HCT116 (cell line): ENCODE measurements around the gene DMD. TPM values are rescaled to one million over a fixed set of nuclear protein-coding genes. Genes with fewer than 3 reads are reported as not detected.

ENCODE experiments used
- ATAC-seq: fragments of 200-7000 bp; cut with Tn5 transposase; 2 replicates; pipeline ENCODE4 v1.9.1; 2020; ENCODE audit warnings: mild to moderate bottlenecking, moderate library complexity
- BruUV-seq: library from RNA; stranded (reverse); fragments of 400-500 nt; replicated peaks from 2 replicates; lab custom pipeline; 2021; lab: Mats Ljungman, UMichigan
- CTCF ChIA-PET: fragments of 300-600 bp; sonication (Branson Sonifier 250); formaldehyde crosslinking; loops from one replicate; lab custom pipeline; 2021; ENCODE audit warnings: antibody characterized with exemption; lab: Charles Lee
- POLR2A ChIA-PET: fragments of 300-600, 350-600 bp; sonication (Branson Sonifier 250); formaldehyde crosslinking; loops from one replicate; lab custom pipeline; 2021; ENCODE audit warnings: antibody characterized with exemption; lab: Charles Lee
- RAD21 ChIA-PET, 2 experiments: fragments of 300-600 bp; sonication (Branson Sonifier 250); formaldehyde crosslinking; loops; one replicate each; lab custom pipeline; 2023; ENCODE audit warnings: low total read pairs in 2 of 2; ENCODE audit not compliant: uncharacterized antibody in 2 of 2, unreplicated experiment in 2 of 2, low non-redundant PET in 1 of 2; lab: Charles Lee
- DNase-seq: peaks from one replicate; pipeline ENCODE4 v3.0.0-alpha.2; 2010; ENCODE audit warnings: low read depth, low spot score
- H2AFZ ChIP-seq: fragments of 200-600 bp; shearing (Covaris generic), sonication (generic); 2 replicates; pipeline ENCODE4 v1.6.1; 2017; ENCODE audit warnings: low read depth, mixed run types, mixed read lengths, antibody characterized with exemption, low read length; ENCODE audit not compliant: poor library complexity, severe bottlenecking
- H3K27ac ChIP-seq: 2 replicates; pipeline ENCODE4 v1.5.1; 2012; ENCODE audit warnings: low read depth, low read length
- H3K27me3 ChIP-seq: fragments of 200-600 bp; sonication (generic); 2 replicates; pipeline ENCODE4 v1.6.1; 2016; ENCODE audit warnings: mixed run types, low read length, mixed read lengths; ENCODE audit not compliant: insufficient read depth
- H3K36me3 ChIP-seq, 2 experiments: fragments of 200-500 bp in 1 of 2; fragments of 200-600 bp in 1 of 2; sonication (Bioruptor generic) in 1 of 2; sonication (generic) in 1 of 2; 2 replicates each; pipeline versions ENCODE4 v1.5.1 to v1.6.1; 2014 to 2016; ENCODE audit warnings: low read length in 2 of 2, inconsistent platforms in 1 of 2, mixed read lengths in 1 of 2, mixed run types in 1 of 2; ENCODE audit not compliant: insufficient read depth in 2 of 2, control insufficient read depth in 1 of 2
- H3K4me1 ChIP-seq, 2 experiments: fragments of 200-600 bp in 1 of 2; sonication (generic) in 1 of 2; 2 replicates each; pipeline versions ENCODE4 v1.5.1 to v1.6.1; 2012 to 2017; ENCODE audit warnings: low read length in 2 of 2, inconsistent platforms in 1 of 2, mild to moderate bottlenecking in 1 of 2, mixed read lengths in 1 of 2, mixed run types in 1 of 2, moderate library complexity in 1 of 2; ENCODE audit not compliant: insufficient read depth in 2 of 2, control insufficient read depth in 1 of 2
- H3K4me2 ChIP-seq: fragments of 200-600 bp; sonication (generic); 2 replicates; pipeline ENCODE4 v1.6.1; 2017; ENCODE audit warnings: mixed run types, low read length, mixed read lengths
- H3K4me3 ChIP-seq, 2 experiments: fragments of 200-600 bp in 1 of 2; sonication (generic) in 1 of 2; replicated peaks in 1 of 2; 2 replicates each; pipeline ENCODE4 v1.5.1; 2011 to 2016; ENCODE audit warnings: low read length in 2 of 2, control low read depth in 1 of 2, low read depth in 1 of 2, mild to moderate bottlenecking in 1 of 2, mixed read lengths in 1 of 2, mixed run types in 1 of 2
- H3K79me2 ChIP-seq: fragments of 200-600 bp; sonication (generic); 2 replicates; pipeline ENCODE4 v1.6.1; 2017; ENCODE audit warnings: mild to moderate bottlenecking, mixed run types, low read length, moderate library complexity, mixed read lengths; ENCODE audit not compliant: insufficient read depth
- H3K9ac ChIP-seq: fragments of 200-600 bp; sonication (generic); 2 replicates; pipeline ENCODE4 v1.6.1; 2016; ENCODE audit warnings: low read length, mixed read lengths
- H3K9me2 ChIP-seq: fragments of 200-600 bp; sonication (generic), shearing (Covaris generic); 2 replicates; pipeline ENCODE4 v1.6.1; 2017; ENCODE audit warnings: mixed run types, mild to moderate bottlenecking, moderate library complexity; ENCODE audit not compliant: insufficient read depth
- H3K9me3 ChIP-seq, 2 experiments: fragments of 200-500 bp in 1 of 2; fragments of 200-600 bp in 1 of 2; sonication (Bioruptor generic) in 1 of 2; sonication (generic) in 1 of 2; 2 replicates each; pipeline ENCODE4 v1.6.1; 2014 to 2017; ENCODE audit warnings: low read length in 2 of 2, mixed read lengths in 2 of 2, inconsistent platforms in 1 of 2, low read depth in 1 of 2, mild to moderate bottlenecking in 1 of 2, mixed run types in 1 of 2, moderate library complexity in 1 of 2; ENCODE audit not compliant: control insufficient read depth in 1 of 2, insufficient read depth in 1 of 2
- H4K20me1 ChIP-seq: fragments of 200-600 bp; sonication (generic), shearing (Covaris generic); 2 replicates; pipeline ENCODE4 v1.6.1; 2017; ENCODE audit warnings: mixed run types, mild to moderate bottlenecking, moderate library complexity; ENCODE audit not compliant: insufficient read depth
- CBX3 ChIP-seq: IDR thresholded peaks from 2 replicates; pipeline ENCODE4 v1.6.1; 2012; ENCODE audit warnings: low read depth
- EGR1 ChIP-seq: IDR thresholded peaks from 2 replicates; pipeline ENCODE4 v1.6.1; 2012; ENCODE audit warnings: low read depth
- ELF1 ChIP-seq: IDR thresholded peaks from 2 replicates; pipeline ENCODE4 v1.6.1; 2012; ENCODE audit warnings: low read depth, borderline replicate concordance
- EZH2 ChIP-seq: fragments of 200-600 bp; sonication (generic); IDR thresholded peaks from 2 replicates; pipeline ENCODE4 v1.6.1; 2017; ENCODE audit warnings: antibody characterized with exemption, mixed run types
- EZH2phosphoT487 ChIP-seq: fragments of 200-600 bp; IDR thresholded peaks from 2 replicates; pipeline ENCODE4 v1.6.1; 2018; ENCODE audit warnings: antibody characterized with exemption, borderline replicate concordance
- FOSL1 ChIP-seq: IDR thresholded peaks from 2 replicates; pipeline ENCODE4 v1.6.1; 2012; ENCODE audit warnings: low read depth
- JUND ChIP-seq: IDR thresholded peaks from 2 replicates; pipeline ENCODE4 v1.6.1; 2012
- POLR2A ChIP-seq: IDR thresholded peaks from 2 replicates; pipeline ENCODE4 v1.7.0; 2011; ENCODE audit warnings: borderline replicate concordance; ENCODE audit not compliant: insufficient read depth, insufficient read length; ENCODE audit errors: extremely low read depth
- RAD21 ChIP-seq: IDR thresholded peaks from 2 replicates; pipeline ENCODE4 v1.6.1; 2012; ENCODE audit warnings: low read depth, mild to moderate bottlenecking
- SIN3A ChIP-seq: IDR thresholded peaks from 2 replicates; pipeline ENCODE4 v1.6.1; 2012; ENCODE audit warnings: low read depth
- SP1 ChIP-seq: IDR thresholded peaks from 2 replicates; pipeline ENCODE4 v1.6.1; 2012; ENCODE audit warnings: low read depth
- TCF7L2 ChIP-seq: IDR thresholded peaks from 2 replicates; pipeline ENCODE4 v1.7.0; 2011; ENCODE audit warnings: borderline replicate concordance, inconsistent platforms; ENCODE audit not compliant: insufficient read depth, insufficient read length; ENCODE audit errors: extremely low read depth
- ZFX ChIP-seq: fragments of 450-650 bp; IDR thresholded peaks from 2 replicates; pipeline ENCODE4 v1.6.1; 2017
- intact Hi-C: fragments of 100-400 bp; cut with micrococcal nuclease; formaldehyde crosslinking; loops from 2 replicates; pipeline ENCODE4 v1.10.0; 2022
- total RNA-seq: library from RNA; stranded (reverse); gene quantifications from one replicate; pipeline ENCODE4 v1.2.1, GENCODE V29; 2021; ENCODE audit not compliant: unreplicated experiment
- TF ChIP-seq, protein P1 (sequence below): IDR thresholded peaks from 2 replicates; pipeline ENCODE4 v1.6.1; 2011; ENCODE audit warnings: mild to moderate bottlenecking, low read length, moderate library complexity; ENCODE audit not compliant: insufficient replicate concordance; ENCODE audit errors: extremely low read depth
- TF ChIP-seq, protein P2 (sequence below): IDR thresholded peaks from 2 replicates; pipeline ENCODE4 v1.6.1; 2012; ENCODE audit warnings: low read depth

DMD gene
- total RNA-seq, 1 experiment from 2014 or later, result 0.05 TPM

DNA sequence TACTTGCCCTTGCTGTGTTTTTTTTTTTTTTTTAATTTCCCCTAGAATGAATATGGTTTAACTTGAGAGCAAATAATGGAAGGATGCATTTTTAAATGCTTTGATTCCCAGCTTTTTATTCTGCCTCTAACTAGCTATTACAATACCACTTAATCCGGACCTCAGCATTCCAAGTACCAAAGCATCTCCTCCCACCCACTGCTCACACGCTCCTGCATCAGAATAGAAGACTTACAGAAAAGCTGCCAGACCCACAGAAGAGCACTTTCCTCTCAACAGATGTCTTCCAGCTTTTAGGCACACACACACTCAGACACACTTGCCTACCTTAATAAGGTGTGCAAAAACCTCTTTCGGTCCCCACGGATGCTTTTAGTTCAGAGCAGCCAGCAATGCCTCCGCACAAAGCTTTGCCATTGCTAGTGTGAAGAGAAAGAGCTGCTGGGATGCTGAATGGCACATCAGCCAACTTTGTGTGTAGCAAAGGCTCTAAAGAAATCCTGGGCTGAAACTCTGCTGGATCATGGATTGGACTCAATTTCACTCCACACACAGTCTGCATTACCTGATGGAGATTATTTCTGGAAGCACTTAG lies 1056.2 kb downstream of the DMD start:
- no peak overlapping the region for H3K4me2 ChIP-seq
- H3K4me1 ChIP-seq, result no peaks in the 10 kb centered on the region
- H3K27me3 ChIP-seq, result no peaks in the 10 kb centered on the region
- ChIA-PET POLR2A (no interaction called here), RAD21 (no interaction called here), CTCF (no interaction called here)
- BruUV-seq, result no TSS peak
- ATAC-seq (no peak), DNase-seq (no peak)
- intact Hi-C loops, result no loop called here
- H2AFZ ChIP-seq, result no peak overlapping the region
- H3K4me3 ChIP-seq, result no peak overlapping the region
- no peaks in the 10 kb centered on the region for H3K9me3 ChIP-seq
- H3K9me2 ChIP-seq, result no peaks in the 10 kb centered on the region
- no peaks in the 10 kb centered on the region for H3K79me2 ChIP-seq
- H3K36me3 ChIP-seq, result no peaks in the 10 kb centered on the region
- TF ChIP-seq ELF1 (no peak), TCF7L2 (no peak), EGR1 (no peak), POLR2A (no peak), ZFX (no peak), RAD21 (no peak), FOSL1 (no peak), SIN3A (no peak), EZH2phosphoT487 (no peak), EZH2 (no peak), SP1 (no peak), CBX3 (no peak), JUND (no peak)
- TF ChIP-seq, protein P1, sequence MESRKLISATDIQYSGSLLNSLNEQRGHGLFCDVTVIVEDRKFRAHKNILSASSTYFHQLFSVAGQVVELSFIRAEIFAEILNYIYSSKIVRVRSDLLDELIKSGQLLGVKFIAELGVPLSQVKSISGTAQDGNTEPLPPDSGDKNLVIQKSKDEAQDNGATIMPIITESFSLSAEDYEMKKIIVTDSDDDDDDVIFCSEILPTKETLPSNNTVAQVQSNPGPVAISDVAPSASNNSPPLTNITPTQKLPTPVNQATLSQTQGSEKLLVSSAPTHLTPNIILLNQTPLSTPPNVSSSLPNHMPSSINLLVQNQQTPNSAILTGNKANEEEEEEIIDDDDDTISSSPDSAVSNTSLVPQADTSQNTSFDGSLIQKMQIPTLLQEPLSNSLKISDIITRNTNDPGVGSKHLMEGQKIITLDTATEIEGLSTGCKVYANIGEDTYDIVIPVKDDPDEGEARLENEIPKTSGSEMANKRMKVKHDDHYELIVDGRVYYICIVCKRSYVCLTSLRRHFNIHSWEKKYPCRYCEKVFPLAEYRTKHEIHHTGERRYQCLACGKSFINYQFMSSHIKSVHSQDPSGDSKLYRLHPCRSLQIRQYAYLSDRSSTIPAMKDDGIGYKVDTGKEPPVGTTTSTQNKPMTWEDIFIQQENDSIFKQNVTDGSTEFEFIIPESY, result no peak
- TF ChIP-seq, protein P2, sequence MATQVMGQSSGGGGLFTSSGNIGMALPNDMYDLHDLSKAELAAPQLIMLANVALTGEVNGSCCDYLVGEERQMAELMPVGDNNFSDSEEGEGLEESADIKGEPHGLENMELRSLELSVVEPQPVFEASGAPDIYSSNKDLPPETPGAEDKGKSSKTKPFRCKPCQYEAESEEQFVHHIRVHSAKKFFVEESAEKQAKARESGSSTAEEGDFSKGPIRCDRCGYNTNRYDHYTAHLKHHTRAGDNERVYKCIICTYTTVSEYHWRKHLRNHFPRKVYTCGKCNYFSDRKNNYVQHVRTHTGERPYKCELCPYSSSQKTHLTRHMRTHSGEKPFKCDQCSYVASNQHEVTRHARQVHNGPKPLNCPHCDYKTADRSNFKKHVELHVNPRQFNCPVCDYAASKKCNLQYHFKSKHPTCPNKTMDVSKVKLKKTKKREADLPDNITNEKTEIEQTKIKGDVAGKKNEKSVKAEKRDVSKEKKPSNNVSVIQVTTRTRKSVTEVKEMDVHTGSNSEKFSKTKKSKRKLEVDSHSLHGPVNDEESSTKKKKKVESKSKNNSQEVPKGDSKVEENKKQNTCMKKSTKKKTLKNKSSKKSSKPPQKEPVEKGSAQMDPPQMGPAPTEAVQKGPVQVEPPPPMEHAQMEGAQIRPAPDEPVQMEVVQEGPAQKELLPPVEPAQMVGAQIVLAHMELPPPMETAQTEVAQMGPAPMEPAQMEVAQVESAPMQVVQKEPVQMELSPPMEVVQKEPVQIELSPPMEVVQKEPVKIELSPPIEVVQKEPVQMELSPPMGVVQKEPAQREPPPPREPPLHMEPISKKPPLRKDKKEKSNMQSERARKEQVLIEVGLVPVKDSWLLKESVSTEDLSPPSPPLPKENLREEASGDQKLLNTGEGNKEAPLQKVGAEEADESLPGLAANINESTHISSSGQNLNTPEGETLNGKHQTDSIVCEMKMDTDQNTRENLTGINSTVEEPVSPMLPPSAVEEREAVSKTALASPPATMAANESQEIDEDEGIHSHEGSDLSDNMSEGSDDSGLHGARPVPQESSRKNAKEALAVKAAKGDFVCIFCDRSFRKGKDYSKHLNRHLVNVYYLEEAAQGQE, result no peak
- no peak overlapping the region for H3K9ac ChIP-seq
- H3K27ac ChIP-seq, result no peak overlapping the region
- H4K20me1 ChIP-seq, result no peaks in the 10 kb centered on the region
